Cardiac fibroblast (primary cell): ENCODE results near the gene MRRF.
"Not testable (repeated sequence)": the region's sequence is repeated elsewhere in the genome, so short reads cannot be mapped to it uniquely, and the experiment has no call there.

Experiments
- DNase-seq, 2 donors: peaks; one replicate each; pipeline versions ENCODE4 v3.0.0 to v3.0.0-alpha.2; 2010; ENCODE audit warnings: low read depth in 2 of 2
- H3K4me3 ChIP-seq, 2 donors: replicated peaks in 1 of 2; 1 replicate in 1 of 2; 2 replicates in 1 of 2; pipeline ENCODE4 v1.5.1; 2011; ENCODE audit warnings: low read depth in 2 of 2, low read length in 2 of 2, mild to moderate bottlenecking in 2 of 2, moderate library complexity in 1 of 2
- CTCF ChIP-seq: IDR thresholded peaks from one replicate; pipeline ENCODE4 v1.5.1; 2011; ENCODE audit warnings: low read depth, mild to moderate bottlenecking, low read length, inconsistent platforms

The MRRF gene

GRCh38 chr9:122354536-122355199, 90.0 kb downstream of the MRRF start:
- no peak for TF ChIP-seq CTCF
- DNase-seq = no peak
- H3K4me3 ChIP-seq = no peak overlapping the region

GRCh38 chr9:122355336-122355875, 90.7 kb downstream of the MRRF start:
- no peak overlapping the region for H3K4me3 ChIP-seq
- no peak for DNase-seq
- TF ChIP-seq CTCF = no peak

GRCh38 chr9:122356627-122357026, 91.9 kb downstream of the MRRF start:
- no peak for DNase-seq
- H3K4me3 ChIP-seq = no peak overlapping the region
- peak; percentile 55 for TF ChIP-seq CTCF

GRCh38 chr9:122360891-122361290, 96.2 kb downstream of the MRRF start:
- no peak for TF ChIP-seq CTCF
- no peak overlapping the region for H3K4me3 ChIP-seq
- DNase-seq = no peak

- not testable (repeated sequence) for DNase-seq, H3K4me3 ChIP-seq
These were observed 98.4 kb downstream of the MRRF start for GRCh38 chr9:122363131-122363530.

GRCh38 chr9:122364117-122364782, 99.6 kb downstream of the MRRF start:
- TF ChIP-seq CTCF = no peak
- DNase-seq = no peak
- no peak overlapping the region for H3K4me3 ChIP-seq

GRCh38 chr9:122364783-122365150, 100.1 kb downstream of the MRRF start:
- no peak for TF ChIP-seq CTCF
- H3K4me3 ChIP-seq = no peak overlapping the region
- DNase-seq = peak in 1 of 2 donors; percentile 56
